ENCODE results near the gene CHCHD4.

Gene CHCHD4

GRCh38 chr3:14124615-14125192 lies at the start of gene CHCHD4, which contains the start of gene TMEM43:
Gene CHCHD4 (minus strand): TSS chr3:14124870. CDS start chr3:14124676, 194 bp downstream.
Gene TMEM43 (plus strand): TSS chr3:14125052. CDS start chr3:14125194, 142 bp downstream.
- no peak for TF ChIP-seq CTCF (conservative IDR thresholded peaks at IDR 0.05; ENCODE audit: low read depth, low read length)
- DNase-seq (ENCODE audit: low read depth) = peak; percentile 100
- peak within 1 kb of the TSS; percentile 95 for H3K4me3 ChIP-seq (ENCODE audit: low read depth, low read length)

GRCh38 chr3:14172496-14172895 lies 47.8 kb upstream of the CHCHD4 start:
- H3K4me3 ChIP-seq (ENCODE audit: low read depth, low read length) = no peak overlapping the region
- no peak for DNase-seq (ENCODE audit: low read depth)
- TF ChIP-seq CTCF (conservative IDR thresholded peaks at IDR 0.05; ENCODE audit: low read depth, low read length) = no peak

- no peak overlapping the region for H3K4me3 ChIP-seq (ENCODE audit: low read depth, low read length)
- TF ChIP-seq CTCF (conservative IDR thresholded peaks at IDR 0.05; ENCODE audit: low read depth, low read length) = no peak
- peak; percentile 80 for DNase-seq (ENCODE audit: low read depth)
Observed at GRCh38 chr3:14170531-14171159, 46.0 kb upstream of the CHCHD4 start.

- no peak for TF ChIP-seq CTCF (conservative IDR thresholded peaks at IDR 0.05; ENCODE audit: low read depth, low read length)
- H3K4me3 ChIP-seq (ENCODE audit: low read depth, low read length) = no peak overlapping the region
- peak; percentile 22 for DNase-seq (ENCODE audit: low read depth)
Observed at GRCh38 chr3:14169871-14170270, 45.2 kb upstream of the CHCHD4 start.

GRCh38 chr3:14169435-14169834 lies 44.8 kb upstream of the CHCHD4 start:
- TF ChIP-seq CTCF (conservative IDR thresholded peaks at IDR 0.05; ENCODE audit: low read depth, low read length) = no peak
- H3K4me3 ChIP-seq (ENCODE audit: low read depth, low read length) = no peak overlapping the region
- DNase-seq (ENCODE audit: low read depth) = no peak

GRCh38 chr3:14166877-14167603 lies 42.4 kb upstream of the CHCHD4 start:
- peak; percentile 68 for DNase-seq (ENCODE audit: low read depth)
- TF ChIP-seq CTCF (conservative IDR thresholded peaks at IDR 0.05; ENCODE audit: low read depth, low read length) = no peak
- H3K4me3 ChIP-seq (ENCODE audit: low read depth, low read length) = no peak overlapping the region
